Muscle of leg (tissue), 11 donors: ENCODE measurements around the gene CPA1. TPM values are rescaled to one million over a fixed set of nuclear protein-coding genes. Genes with fewer than 3 reads are reported as not detected.

Experiments used
- DNase-seq: peaks from one replicate; pipeline ENCODE4 v3.0.0; 2013
- H3K27ac ChIP-seq: one replicate; pipeline ENCODE4 v1.5.1; 2013; ENCODE audit warnings: mild to moderate bottlenecking, low read length, control low read depth
- H3K27me3 ChIP-seq: one replicate; pipeline ENCODE4 v1.6.1; 2013; ENCODE audit warnings: low read length; ENCODE audit not compliant: control insufficient read depth, insufficient read depth
- H3K36me3 ChIP-seq: one replicate; pipeline ENCODE4 v1.6.1; 2013; ENCODE audit warnings: low read length; ENCODE audit not compliant: control insufficient read depth, insufficient read depth
- H3K4me1 ChIP-seq: one replicate; pipeline ENCODE4 v1.6.1; 2013; ENCODE audit warnings: low read length; ENCODE audit not compliant: control insufficient read depth, insufficient read depth
- H3K4me3 ChIP-seq: one replicate; pipeline ENCODE4 v1.5.1; 2013; ENCODE audit warnings: low read length, control low read depth
- H3K9me3 ChIP-seq: replicated peaks from 2 replicates; pipeline ENCODE4 v1.6.1; 2013; ENCODE audit warnings: low read depth, low read length; ENCODE audit not compliant: control insufficient read depth
- WGBS: methylation state at CpG from one replicate; pipeline ENCODE4 v1.1.5; 2013; ENCODE audit warnings: missing lambda C conversion rate; ENCODE audit not compliant: insufficient coverage; 5-methylcytosine and 5-hydroxymethylcytosine counted together
- polyA plus RNA-seq, 8 donors: library from polyadenylated mRNA; unstranded; fragments of 120-200 nt; gene quantifications; one replicate each; pipeline versions ENCODE4 v1.2.1 to v1.2.3, GENCODE V29; 2013; ENCODE audit warnings: inconsistent platforms in 1 of 8, low replicate concordance in 1 of 8; ENCODE audit not compliant: insufficient read length in 8 of 8, insufficient read depth in 1 of 8
- total RNA-seq: library from RNA; stranded (reverse); fragments of 120-200 nt; gene quantifications from one replicate; pipeline ENCODE4 v1.2.4, GENCODE V29; 2013

Gene CPA1
- total and polyA plus RNA-seq, 9 donors = 2.6 to 6.7 (median 4.3) TPM

- Histone ChIP-seq H3K4me3 (no peak overlapping the region), H3K27ac (no peak overlapping the region), H3K9me3 (no peaks in the 10 kb centered on the region), H3K27me3 (no peaks in the 10 kb centered on the region), H3K4me1 (no peaks in the 10 kb centered on the region), H3K36me3 (peaks cover 3% of the 10 kb centered on the region)
- no CpG with 5 or more reads among the region's 3 CpGs for WGBS
- no peak for DNase-seq
Measured at GRCh38 chr7:130409067-130409711, 28.9 kb downstream of the CPA1 start.

GRCh38 chr7:130409712-130410072, 29.4 kb downstream of the CPA1 start:
- no peaks in the 10 kb centered on the region for H3K9me3 ChIP-seq
- peaks cover 3% of the 10 kb centered on the region for H3K36me3 ChIP-seq
- no peak overlapping the region for H3K27ac ChIP-seq
- no peaks in the 10 kb centered on the region for H3K4me1 ChIP-seq
- no peaks in the 10 kb centered on the region for H3K27me3 ChIP-seq
- H3K4me3 ChIP-seq = no peak overlapping the region
- DNase-seq = no peak
- 83% methylated on average over 3 of the region's 4 CpGs for WGBS

GRCh38 chr7:130410868-130411541, 30.7 kb downstream of the CPA1 start:
- Histone ChIP-seq H3K4me3 (no peak overlapping the region), H3K9me3 (no peaks in the 10 kb centered on the region), H3K27me3 (no peaks in the 10 kb centered on the region), H3K4me1 (no peaks in the 10 kb centered on the region), H3K27ac (peak overlapping the region; percentile 38), H3K36me3 (peaks cover 3% of the 10 kb centered on the region)
- WGBS = 60% methylated on average over 1 of the region's 4 CpGs
- no peak for DNase-seq

GRCh38 chr7:130413201-130413600, 32.9 kb downstream of the CPA1 start:
- Histone ChIP-seq H3K27me3 (no peaks in the 10 kb centered on the region), H3K9me3 (no peaks in the 10 kb centered on the region), H3K27ac (no peak overlapping the region), H3K36me3 (peaks cover 3% of the 10 kb centered on the region), H3K4me3 (no peak overlapping the region), H3K4me1 (peaks cover 3% of the 10 kb centered on the region)
- 93% methylated on average over 3 of the region's 4 CpGs for WGBS
- no peak for DNase-seq

- Histone ChIP-seq H3K27ac (no peak overlapping the region), H3K4me3 (no peak overlapping the region), H3K27me3 (no peaks in the 10 kb centered on the region), H3K4me1 (peaks cover 3% of the 10 kb centered on the region), H3K9me3 (no peaks in the 10 kb centered on the region), H3K36me3 (peaks cover 3% of the 10 kb centered on the region)
- no peak for DNase-seq
Measured at GRCh38 chr7:130415006-130415405, 34.7 kb downstream of the CPA1 start.

GRCh38 chr7:130417213-130417612, 36.9 kb downstream of the CPA1 start:
- Histone ChIP-seq H3K27ac (peak overlapping the region; percentile 73), H3K9me3 (no peaks in the 10 kb centered on the region), H3K4me1 (peaks cover 6% of the 10 kb centered on the region), H3K27me3 (no peaks in the 10 kb centered on the region), H3K36me3 (no peaks in the 10 kb centered on the region), H3K4me3 (no peak overlapping the region)
- DNase-seq = no peak
- no CpG with 5 or more reads among the region's 5 CpGs for WGBS

- Histone ChIP-seq H3K4me3 (no peak overlapping the region), H3K9me3 (no peaks in the 10 kb centered on the region), H3K27ac (peak overlapping the region; percentile 73), H3K4me1 (peaks cover 6% of the 10 kb centered on the region), H3K27me3 (no peaks in the 10 kb centered on the region), H3K36me3 (no peaks in the 10 kb centered on the region)
- 93% methylated on average over 5 of the region's 7 CpGs for WGBS
- DNase-seq = no peak
Measured at GRCh38 chr7:130418306-130418705, 38.0 kb downstream of the CPA1 start.

- H3K27ac ChIP-seq = no peak overlapping the region
- 75% methylated on average over 3 of the region's 5 CpGs for WGBS
- no peaks in the 10 kb centered on the region for H3K36me3 ChIP-seq
- H3K4me3 ChIP-seq = no peak overlapping the region
- H3K27me3 ChIP-seq = no peaks in the 10 kb centered on the region
- H3K4me1 ChIP-seq = peaks cover 6% of the 10 kb centered on the region
- H3K9me3 ChIP-seq = no peaks in the 10 kb centered on the region
- DNase-seq = no peak
Measured at GRCh38 chr7:130419658-130420057, 39.4 kb downstream of the CPA1 start.

GRCh38 chr7:130420943-130421578, 40.8 kb downstream of the CPA1 start:
- peak overlapping the region; percentile 74 for H3K27ac ChIP-seq
- no peaks in the 10 kb centered on the region for H3K9me3 ChIP-seq
- H3K27me3 ChIP-seq = no peaks in the 10 kb centered on the region
- no peaks in the 10 kb centered on the region for H3K36me3 ChIP-seq
- WGBS = no CpG with 5 or more reads among the region's 4 CpGs
- DNase-seq = peak; percentile 88
- peaks cover 8% of the 10 kb centered on the region for H3K4me1 ChIP-seq
- no peak overlapping the region for H3K4me3 ChIP-seq

GRCh38 chr7:130421684-130422083, 41.4 kb downstream of the CPA1 start:
- peak overlapping the region; percentile 74 for H3K27ac ChIP-seq
- H3K36me3 ChIP-seq = no peaks in the 10 kb centered on the region
- no peak overlapping the region for H3K4me3 ChIP-seq
- WGBS = no CpG with 5 or more reads among the region's 2 CpGs
- H3K27me3 ChIP-seq = no peaks in the 10 kb centered on the region
- no peaks in the 10 kb centered on the region for H3K9me3 ChIP-seq
- peak; percentile 69 for DNase-seq
- H3K4me1 ChIP-seq = peaks cover 8% of the 10 kb centered on the region
